ENCODE results near the gene GOLGA6A.
A peak's percentile ranks its signal among the peaks of the same experiment; 100 is the strongest.

GOLGA6A gene

GRCh38 chr15:74036271-74037170, 45.8 kb downstream of the GOLGA6A start:
- Mint-ChIP-seq H3K9me3 (no peaks in the 10 kb centered on the region), H3K27me3 (no peaks in the 10 kb centered on the region), H3K27ac (peak overlapping the region; percentile 4), H3K4me3 (no peak overlapping the region), H3K4me1 (no peaks in the 10 kb centered on the region), H3K36me3 (peaks cover 60% of the 10 kb centered on the region)
- ATAC-seq = no peak

GRCh38 chr15:74035121-74036017, 47.0 kb downstream of the GOLGA6A start:
- no peaks in the 10 kb centered on the region for H3K9me3 Mint-ChIP-seq
- no peak overlapping the region for H3K4me3 Mint-ChIP-seq
- H3K27ac Mint-ChIP-seq = no peak overlapping the region

GRCh38 chr15:74034206-74034755, 48.1 kb downstream of the GOLGA6A start:
- ATAC-seq = no peak
- Mint-ChIP-seq H3K4me3 (no peak overlapping the region), H3K36me3 (peaks cover 69% of the 10 kb centered on the region), H3K4me1 (no peaks in the 10 kb centered on the region), H3K9me3 (no peaks in the 10 kb centered on the region), H3K27ac (no peak overlapping the region), H3K27me3 (no peaks in the 10 kb centered on the region)

More at GRCh38 chr15:74035121-74036017, 47.0 kb downstream of the GOLGA6A start:
- Mint-ChIP-seq H3K27me3 (no peaks in the 10 kb centered on the region), H3K4me1 (no peaks in the 10 kb centered on the region), H3K36me3 (peaks cover 63% of the 10 kb centered on the region)
- no peak for ATAC-seq

- no peak for ATAC-seq
- no peaks in the 10 kb centered on the region for H3K9me3 Mint-ChIP-seq
- H3K36me3 Mint-ChIP-seq = peaks cover 67% of the 10 kb centered on the region
- peak overlapping the region; percentile 32 for H3K27ac Mint-ChIP-seq
- H3K4me1 Mint-ChIP-seq = no peaks in the 10 kb centered on the region
- H3K27me3 Mint-ChIP-seq = no peaks in the 10 kb centered on the region
- no peak overlapping the region for H3K4me3 Mint-ChIP-seq
Observed at GRCh38 chr15:74032606-74033561, 49.5 kb downstream of the GOLGA6A start.

- no peak for ATAC-seq
- Mint-ChIP-seq H3K27me3 (no peaks in the 10 kb centered on the region), H3K9me3 (no peaks in the 10 kb centered on the region), H3K27ac (peak overlapping the region; percentile 32), H3K36me3 (peaks cover 64% of the 10 kb centered on the region), H3K4me1 (no peaks in the 10 kb centered on the region), H3K4me3 (no peak overlapping the region)
Observed at GRCh38 chr15:74032046-74032445, 50.3 kb downstream of the GOLGA6A start.

GRCh38 chr15:74028646-74029045, 53.7 kb downstream of the GOLGA6A start:
- Mint-ChIP-seq H3K27ac (no peak overlapping the region), H3K4me1 (no peaks in the 10 kb centered on the region), H3K9me3 (no peaks in the 10 kb centered on the region), H3K36me3 (peaks cover 50% of the 10 kb centered on the region), H3K27me3 (no peaks in the 10 kb centered on the region), H3K4me3 (no peak overlapping the region)
- no peak for ATAC-seq

GRCh38 chr15:74027688-74028087, 54.7 kb downstream of the GOLGA6A start:
- Mint-ChIP-seq H3K4me3 (no peak overlapping the region), H3K4me1 (no peaks in the 10 kb centered on the region)

GRCh38 chr15:74025436-74025835, 56.9 kb downstream of the GOLGA6A start:
- Mint-ChIP-seq H3K27ac (no peak overlapping the region), H3K36me3 (peaks cover 69% of the 10 kb centered on the region), H3K4me3 (no peak overlapping the region), H3K4me1 (no peaks in the 10 kb centered on the region), H3K9me3 (no peaks in the 10 kb centered on the region), H3K27me3 (no peaks in the 10 kb centered on the region)
- no peak for ATAC-seq

More at GRCh38 chr15:74027688-74028087, 54.7 kb downstream of the GOLGA6A start:
- Mint-ChIP-seq H3K36me3 (peaks cover 58% of the 10 kb centered on the region), H3K27ac (no peak overlapping the region), H3K9me3 (no peaks in the 10 kb centered on the region), H3K27me3 (no peaks in the 10 kb centered on the region)
- ATAC-seq = no peak

GRCh38 chr15:74024687-74025086, 57.7 kb downstream of the GOLGA6A start:
- Mint-ChIP-seq H3K4me1 (no peaks in the 10 kb centered on the region), H3K9me3 (no peaks in the 10 kb centered on the region), H3K27me3 (no peaks in the 10 kb centered on the region), H3K27ac (no peak overlapping the region), H3K36me3 (peaks cover 63% of the 10 kb centered on the region), H3K4me3 (no peak overlapping the region)
- no peak for ATAC-seq

GRCh38 chr15:74022706-74023470, 59.5 kb downstream of the GOLGA6A start:
- no peak overlapping the region for H3K4me3 Mint-ChIP-seq

More at GRCh38 chr15:74022706-74023470, 59.5 kb downstream of the GOLGA6A start:
- Mint-ChIP-seq H3K4me1 (no peaks in the 10 kb centered on the region), H3K27me3 (no peaks in the 10 kb centered on the region), H3K27ac (no peak overlapping the region), H3K9me3 (no peaks in the 10 kb centered on the region), H3K36me3 (peaks cover 57% of the 10 kb centered on the region)
- no peak for ATAC-seq
